HuH-7 (cell line): Measurements from ENCODE around the gene IGSF5.
"Not testable (repeated sequence)": the region's sequence is repeated elsewhere in the genome, so short reads cannot be mapped to it uniquely, and the experiment has no call there.

Source experiments
- DNase-seq: peaks from one replicate; pipeline ENCODE4 v3.0.0; 2011; ENCODE audit warnings: low spot score

The IGSF5 gene

GRCh38 chr21:39744883-39745282, at the start of gene IGSF5:
Gene IGSF5, plus strand, starts transcription at chr21:39745183. Its CDS starts 327 bp downstream, at chr21:39745510.
- DNase-seq: not testable (repeated sequence)

DNA sequence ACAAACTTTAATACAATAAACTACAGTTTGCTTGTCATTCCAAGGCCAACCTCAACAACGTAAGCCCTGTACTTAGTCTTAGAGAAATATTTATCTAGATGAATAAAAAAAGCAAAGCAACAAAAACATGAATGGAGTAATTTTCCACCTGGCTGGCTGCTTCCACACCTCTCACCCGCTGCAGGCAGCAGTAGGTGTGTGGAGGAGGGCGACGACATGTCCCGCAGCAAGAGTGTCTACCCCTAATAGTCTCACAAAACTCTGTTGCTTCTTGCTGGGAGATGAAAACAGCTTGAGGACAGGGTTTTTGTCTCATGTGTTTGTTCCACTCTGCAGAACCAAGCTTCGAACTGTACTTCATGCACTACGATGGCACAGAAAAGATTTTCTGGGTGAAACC, 48.8 kb upstream of the IGSF5 start:
- DNase-seq: no peak

DNA sequence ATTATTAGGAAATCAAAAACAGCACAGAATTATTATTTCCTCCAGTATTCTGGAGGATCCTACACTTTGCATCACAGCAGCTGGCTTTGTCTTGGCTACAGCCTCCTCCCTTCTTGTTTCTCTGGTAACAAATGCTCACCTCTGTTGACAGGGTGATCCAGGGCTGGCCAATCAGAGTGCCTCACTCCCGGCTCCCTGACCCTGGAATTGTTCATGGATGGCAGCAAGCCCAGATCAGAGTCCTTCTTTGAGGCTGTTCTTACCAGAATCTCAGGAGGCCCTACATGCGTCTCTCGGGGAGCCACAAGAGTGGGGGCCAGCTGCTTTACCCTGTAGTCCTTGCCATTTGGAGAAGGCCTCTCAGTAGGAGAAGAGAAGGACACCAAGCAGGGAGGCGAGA, 48.4 kb upstream of the IGSF5 start:
- no peak for DNase-seq

DNA sequence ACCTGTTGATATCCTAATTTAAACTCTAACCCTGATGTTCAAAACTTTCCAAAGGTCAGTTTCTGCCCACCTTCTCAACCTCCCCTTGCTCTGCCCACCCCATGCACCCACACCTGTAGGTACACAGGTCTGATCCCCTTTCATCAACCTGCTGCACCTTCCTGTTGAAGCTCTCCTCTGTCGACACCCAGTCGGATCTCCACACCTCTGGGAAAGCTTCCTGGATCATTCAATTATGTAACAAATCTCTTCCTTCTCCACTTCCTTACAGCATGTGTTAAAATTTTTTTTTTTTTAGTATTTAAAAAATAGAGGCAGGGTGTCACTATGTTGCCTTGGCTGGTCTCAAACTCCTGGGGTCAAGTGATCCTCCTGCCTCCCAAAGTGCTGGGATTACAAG, 44.7 kb upstream of the IGSF5 start:
- no peak for DNase-seq

GRCh38 chr21:39703578-39703977, 41.4 kb upstream of the IGSF5 start:
- no peak for DNase-seq

DNA sequence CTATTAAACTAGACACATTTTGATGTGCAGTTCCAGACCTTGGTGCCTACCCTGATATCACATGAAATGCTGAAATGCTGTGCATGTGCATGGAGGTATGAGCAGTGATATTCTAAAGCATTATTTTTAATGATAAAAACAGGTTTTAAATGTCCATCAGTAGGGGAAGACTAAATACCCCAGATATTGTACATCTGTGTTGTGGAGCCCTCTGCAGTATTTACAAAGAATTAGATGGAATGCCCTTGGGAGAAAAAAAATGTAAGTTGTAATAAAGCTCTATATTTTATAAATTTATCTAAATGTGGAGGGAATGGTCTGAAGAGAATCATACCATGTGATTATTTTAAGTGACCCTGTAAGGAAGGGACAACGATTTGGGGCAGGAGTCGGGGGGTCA, 39.1 kb upstream of the IGSF5 start:
- DNase-seq: no peak

DNA sequence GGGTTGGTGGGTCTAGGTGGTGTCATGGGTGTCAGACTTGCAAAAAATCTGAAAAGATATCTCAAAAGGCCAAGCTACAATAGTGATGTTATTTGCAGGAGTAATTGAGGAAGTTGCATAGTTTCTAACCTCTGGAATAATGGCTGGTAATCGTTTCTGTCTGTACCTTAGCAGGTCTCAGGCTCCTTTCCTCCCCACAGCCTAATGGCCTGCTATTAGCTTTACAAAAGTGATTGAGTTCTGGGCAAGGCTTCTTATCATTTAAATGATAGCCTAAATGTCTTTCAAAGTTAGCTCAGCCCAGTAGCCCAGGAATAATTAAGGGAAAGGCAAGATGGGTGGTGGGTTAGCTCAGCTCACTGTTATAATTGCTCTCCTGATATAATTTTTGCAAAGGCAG, 37.7 kb upstream of the IGSF5 start:
- no peak for DNase-seq

GRCh38 chr21:39710866-39711265, 34.1 kb upstream of the IGSF5 start:
- DNase-seq: no peak

DNA sequence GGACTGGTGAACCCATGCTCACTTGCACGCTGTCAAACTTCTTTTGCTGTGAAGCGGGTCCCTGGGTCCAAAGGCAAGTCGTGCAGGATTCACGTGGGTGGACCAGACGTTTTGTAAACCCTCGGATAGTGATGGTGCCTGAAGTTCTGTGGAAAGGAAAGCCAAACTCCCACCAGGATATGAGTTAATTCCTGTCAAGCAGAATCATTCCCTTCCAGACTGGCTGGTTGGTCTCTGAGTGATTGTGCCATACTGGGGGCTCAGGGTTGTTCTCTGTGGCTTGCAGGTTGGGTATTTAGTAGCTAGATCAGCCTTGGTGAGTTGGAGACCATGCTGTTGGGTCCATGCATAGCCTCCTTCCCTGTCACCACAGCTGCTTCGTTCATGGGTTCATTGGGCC, 32.7 kb upstream of the IGSF5 start:
- no peak for DNase-seq

- peak; percentile 21 for DNase-seq
Measured at GRCh38 chr21:39712976-39713375, 32.0 kb upstream of the IGSF5 start.

GRCh38 chr21:39713905-39714304, 31.1 kb upstream of the IGSF5 start:
- DNase-seq: no peak

DNA sequence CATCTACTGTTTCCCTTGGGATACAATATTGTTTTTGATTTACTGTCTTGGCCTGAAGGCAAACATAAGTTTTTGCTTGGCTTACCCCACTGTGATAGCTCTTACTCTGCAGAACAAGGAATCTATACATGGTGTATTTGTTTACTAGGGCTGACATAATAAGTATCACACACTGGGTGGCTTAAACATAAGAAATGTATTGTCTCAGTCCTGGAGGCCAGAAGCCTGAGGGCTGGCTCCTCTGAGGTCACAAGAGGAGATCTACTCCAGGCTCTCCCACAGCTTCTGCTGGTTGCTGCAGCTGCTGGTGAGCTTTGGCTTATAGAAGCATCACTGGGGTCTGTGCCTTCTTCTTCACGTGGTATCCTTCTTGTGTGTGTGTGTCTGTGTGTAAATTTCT, 30.7 kb upstream of the IGSF5 start:
- DNase-seq: no peak

GRCh38 chr21:39715804-39716397, 29.1 kb upstream of the IGSF5 start:
- peak; percentile 19 for DNase-seq

DNA sequence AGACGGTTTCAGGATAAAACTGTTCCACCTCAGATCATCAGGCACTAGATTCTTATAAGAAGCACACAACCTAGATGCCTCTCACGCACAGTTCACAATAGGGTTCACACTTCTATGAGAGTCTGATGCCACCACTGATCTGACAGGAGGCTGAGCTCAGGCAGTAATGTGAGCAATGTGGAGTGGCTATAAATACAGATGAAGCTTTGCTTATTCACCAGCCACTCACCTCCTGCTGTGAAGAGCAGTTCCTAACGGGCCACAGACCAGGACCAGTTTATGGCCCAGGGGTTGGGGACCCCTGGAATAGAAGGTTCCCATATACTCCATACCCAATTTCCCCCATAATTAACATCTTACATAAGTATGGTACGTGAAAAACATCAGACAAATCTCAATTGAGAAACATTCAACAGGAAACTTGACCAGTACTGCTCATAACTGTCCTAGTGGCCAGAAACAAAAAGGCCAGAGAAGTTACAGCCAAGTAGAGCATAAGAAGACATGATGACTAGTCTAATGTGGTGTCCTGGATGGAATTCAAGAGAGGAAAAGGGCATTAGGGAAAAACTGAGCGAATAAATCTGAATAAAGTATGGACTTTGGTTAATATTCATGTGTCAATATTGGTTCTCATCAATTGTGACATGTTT, 24.7 kb upstream of the IGSF5 start:
- no peak for DNase-seq

GRCh38 chr21:39721885-39722284, 23.1 kb upstream of the IGSF5 start:
- DNase-seq: no peak

GRCh38 chr21:39724944-39725343, 20.0 kb upstream of the IGSF5 start:
- DNase-seq: no peak

DNA sequence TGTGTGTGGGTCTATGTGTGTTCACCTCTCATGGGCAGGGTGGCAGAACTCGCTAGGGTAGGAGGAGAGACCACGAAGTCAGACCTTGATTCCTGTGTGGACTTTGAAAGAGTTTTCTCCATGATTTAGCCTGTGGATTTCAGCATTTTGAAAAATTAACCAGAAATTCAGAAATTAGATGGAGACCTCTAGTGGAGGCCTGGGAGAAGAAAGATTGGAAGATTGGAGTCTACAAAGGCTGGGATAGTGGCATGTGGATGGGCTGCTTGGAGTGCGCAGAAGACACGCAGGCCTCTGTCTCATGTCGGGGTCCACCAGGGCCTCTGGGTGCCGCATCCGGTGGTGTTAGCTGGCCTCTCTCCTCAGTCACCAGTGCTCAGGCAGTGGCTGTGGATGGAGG, 18.9 kb upstream of the IGSF5 start:
- no peak for DNase-seq

- DNase-seq: no peak
Measured at GRCh38 chr21:39727401-39728120, 17.4 kb upstream of the IGSF5 start.

- no peak for DNase-seq
Measured at GRCh38 chr21:39728341-39728740, 16.6 kb upstream of the IGSF5 start.

DNA sequence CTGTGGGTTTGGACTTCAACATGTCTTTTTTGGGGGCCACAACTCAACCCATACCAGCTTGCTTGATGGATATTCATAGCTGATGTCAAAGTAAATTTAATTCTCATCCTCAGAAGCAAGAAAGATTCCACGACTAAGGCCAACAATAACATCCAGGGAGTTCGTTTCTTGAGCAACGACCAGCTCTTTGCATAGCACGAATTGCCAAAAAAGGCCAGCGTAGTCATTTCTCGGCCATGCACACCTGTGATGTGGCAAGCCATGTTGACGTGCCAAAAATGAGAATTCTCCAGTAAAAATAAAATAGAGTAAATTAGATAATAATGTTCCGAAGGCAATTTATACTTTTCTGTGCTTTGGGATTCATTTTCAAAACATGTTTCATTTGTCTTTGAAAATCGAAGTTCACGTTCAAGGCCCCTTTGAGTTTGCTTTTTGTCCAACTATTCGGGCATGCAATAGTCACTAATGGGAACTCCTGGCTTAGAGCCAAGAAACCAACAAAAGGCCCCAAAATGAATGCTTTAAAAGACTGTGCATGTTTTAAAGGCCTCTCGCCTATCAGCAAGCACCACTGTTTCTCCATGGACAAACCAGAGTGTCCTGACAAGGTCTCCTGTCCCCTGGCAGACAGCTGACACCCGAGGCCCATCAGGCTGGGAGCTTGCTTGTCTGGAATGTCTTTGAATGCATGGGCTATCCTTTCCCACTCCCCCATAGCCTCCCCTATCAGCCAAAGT, 14.4 kb upstream of the IGSF5 start:
- no peak for DNase-seq

DNA sequence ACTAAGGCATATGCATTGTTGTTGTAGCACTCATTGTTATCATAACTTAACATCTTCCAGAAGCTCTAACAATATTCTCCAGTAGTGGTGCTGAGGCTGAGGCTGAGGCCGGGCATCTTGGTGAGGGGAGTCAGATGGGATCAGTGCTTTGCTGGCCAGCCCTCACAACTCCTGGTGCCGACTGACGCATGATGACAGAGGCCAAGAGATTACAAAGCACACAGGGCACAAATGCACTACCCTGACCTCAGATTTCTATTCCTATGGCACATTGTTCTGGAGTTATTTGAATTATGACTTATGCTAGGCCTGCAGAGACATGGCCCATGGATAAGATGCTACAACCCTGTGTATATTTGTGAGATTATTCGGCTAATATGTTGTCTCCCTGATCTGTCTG, 8.3 kb upstream of the IGSF5 start:
- no peak for DNase-seq

GRCh38 chr21:39737376-39738000, 7.5 kb upstream of the IGSF5 start:
- DNase-seq: no peak
